ENCODE results near the gene ADAMTS5. TPM values are rescaled to one million over a fixed set of nuclear protein-coding genes. Genes with fewer than 3 reads are reported as not detected.

ADAMTS5 gene
- total and polyA plus RNA-seq, 9 of the 15 experiments (the other 6 are each of a cell fraction or from before 2014, with no cell fraction given) = not detected

GRCh38 chr21:26964170-26964778 lies 2.6 kb downstream of the ADAMTS5 start:
- Histone ChIP-seq H3K9ac (ENCODE audit: insufficient read depth in 1 of 2, low read depth in 2 of 2, low read length in 2 of 2) (no peak overlapping the region), H2AFZ (ENCODE audit: low read depth, low read length) (no peak overlapping the region), H3K79me2 (ENCODE audit: control insufficient read depth, insufficient read depth, low read length) (no peaks in the 10 kb centered on the region), H4K20me1 (replicated peaks; ENCODE audit: control insufficient read depth, insufficient read depth, low read length) (no peaks in the 10 kb centered on the region), H3K4me3 (no peak overlapping the region), H3K9me3 (replicated peaks; ENCODE audit: control insufficient read depth, insufficient read depth, low read depth, low read length) (no peaks in the 10 kb centered on the region), H3K9me1 (ENCODE audit: control insufficient read depth, insufficient read depth, low read length) (no peaks in the 10 kb centered on the region), H3K27me3 (ENCODE audit: control insufficient read depth in 2 of 2, insufficient read depth in 2 of 2, low read length in 2 of 2) (no peaks in the 10 kb centered on the region), H3K4me2 (ENCODE audit: insufficient read depth, low read length) (no peak overlapping the region), H3K27ac (ENCODE audit: extremely low read depth, low read depth, low read length) (no peak overlapping the region), H3K4me1 (replicated peaks in 1 of 2; ENCODE audit: control insufficient read depth in 2 of 2, insufficient read depth in 2 of 2, low read length in 2 of 2) (no peaks in the 10 kb centered on the region; a peak in 2 of 5 replicates), H3K36me3 (ENCODE audit: control insufficient read depth, insufficient read depth, low read length) (no peaks in the 10 kb centered on the region)
- POLR2A ChIA-PET = no interaction called here
- intact Hi-C loops (cut with micrococcal nuclease) = no loop called here
- FAIRE-seq = no peak
- in situ Hi-C loops (cut with MboI) = no loop called here
- CTCF ChIA-PET (ENCODE audit: low intra/inter-chr PET ratio) = no interaction called here
- TF ChIP-seq ZNF57 (CRISPR knock-in tag; IDR thresholded peaks at IDR 0.05) = no peak
- TF ChIP-seq XRCC3 (IDR thresholded peaks at IDR 0.05) = no peak
- no peak for TF ChIP-seq SFPQ (IDR thresholded peaks at IDR 0.05; ENCODE audit: low read depth, low read length)
- no peak for TF ChIP-seq DACH1 (IDR thresholded peaks at IDR 0.05; ENCODE audit: partially characterized antibody)
- TF ChIP-seq ZC3H8 (IDR thresholded peaks at IDR 0.05) = no peak
- no peak for TF ChIP-seq ILF3 (IDR thresholded peaks at IDR 0.05; ENCODE audit: borderline replicate concordance)
- TF ChIP-seq TOE1 (IDR thresholded peaks at IDR 0.05; ENCODE audit: borderline replicate concordance) = no peak
- TF ChIP-seq TOE1 (CRISPR knock-in tag; IDR thresholded peaks at IDR 0.05; ENCODE audit: borderline replicate concordance, low read depth) = no peak
- no peak for TF ChIP-seq HMGXB4 (CRISPR knock-in tag; IDR thresholded peaks at IDR 0.05)
- TF ChIP-seq ZNF277 (CRISPR knock-in tag; IDR thresholded peaks at IDR 0.05; ENCODE audit: borderline replicate concordance) = no peak
- no peak for TF ChIP-seq MTA2 (IDR thresholded peaks at IDR 0.05; ENCODE audit: low read depth)
- TF ChIP-seq E2F3 (CRISPR knock-in tag; IDR thresholded peaks at IDR 0.05) = no peak
- no peak for TF ChIP-seq KLF6 (CRISPR knock-in tag; IDR thresholded peaks at IDR 0.05; ENCODE audit: borderline replicate concordance)
- TF ChIP-seq ZNF511 (CRISPR knock-in tag; IDR thresholded peaks at IDR 0.05) = no peak
- TF ChIP-seq ZNF655 (CRISPR knock-in tag; IDR thresholded peaks at IDR 0.05) = no peak
- no peak for TF ChIP-seq MTF1 (CRISPR knock-in tag; IDR thresholded peaks at IDR 0.05; ENCODE audit: borderline replicate concordance)
- TF ChIP-seq GTF2A2 (tag; IDR thresholded peaks at IDR 0.05) = no peak
- no TSS peak for BruUV-seq (replicated peaks)
- no peak for ATAC-seq
- 2% methylated on average over 14 of the region's 14 CpGs for WGBS (ENCODE audit: insufficient coverage, low coverage, missing lambda C conversion rate)
- no peak for DNase-seq (ENCODE audit: extremely low read depth in 1 of 4, low spot score in 3 of 4)

Measured in K562 (cell line).